SK-MEL-5 (cell line): ENCODE measurements around the gene SMU1. TPM values are rescaled to one million over a fixed set of nuclear protein-coding genes. Genes with fewer than 3 reads are reported as not detected.

ENCODE experiments used
- DNase-seq: peaks from one replicate; pipeline ENCODE4 v3.0.0-alpha.2; 2016; ENCODE audit warnings: low read depth, low spot score
- in situ Hi-C: cut with HindIII; loops from 2 replicates; pipeline ENCODE4 v1.10.0; 2016; ENCODE audit warnings: low sequenced_read_pairs, high pct_unique_total_duplicates, low pct_unique_long_range_greater_than_20kb
- polyA plus RNA-seq, 2 experiments: library from polyadenylated mRNA; depleted of rRNA; stranded (reverse); fragments of >200 nt; gene quantifications; 2 replicates each; pipeline ENCODE4 v1.2.3, GENCODE V29; 2015
- total RNA-seq: library from RNA; depleted of rRNA; stranded (reverse); fragments of >200 nt; shearing (Covaris generic); gene quantifications from 2 replicates; pipeline ENCODE4 v1.2.3, GENCODE V29; 2014; rRNA removed

SMU1 gene
- total RNA-seq: 24.3 and 27.7 TPM in 2 replicates
- polyA plus RNA-seq (2015; cell fraction: cytosol; rRNA removed): 11.8 and 14.0 TPM in 2 replicates
- 7.9 and 8.2 TPM in 2 replicates for polyA plus RNA-seq (2015; cell fraction: nucleus; rRNA removed)

- DNase-seq: peak; percentile 96
- in situ Hi-C loops: no loop called here
Observed at GRCh38 chr9:33076046-33077004, at the start of gene SMU1. TSS of gene SMU1 (minus strand) at chr9:33076674. CDS start at chr9:33076608, 66 bp downstream.

GRCh38 chr9:33125461-33125860 is 49.0 kb upstream of the SMU1 start:
- DNase-seq: no peak
- in situ Hi-C loops: no loop called here

DNA sequence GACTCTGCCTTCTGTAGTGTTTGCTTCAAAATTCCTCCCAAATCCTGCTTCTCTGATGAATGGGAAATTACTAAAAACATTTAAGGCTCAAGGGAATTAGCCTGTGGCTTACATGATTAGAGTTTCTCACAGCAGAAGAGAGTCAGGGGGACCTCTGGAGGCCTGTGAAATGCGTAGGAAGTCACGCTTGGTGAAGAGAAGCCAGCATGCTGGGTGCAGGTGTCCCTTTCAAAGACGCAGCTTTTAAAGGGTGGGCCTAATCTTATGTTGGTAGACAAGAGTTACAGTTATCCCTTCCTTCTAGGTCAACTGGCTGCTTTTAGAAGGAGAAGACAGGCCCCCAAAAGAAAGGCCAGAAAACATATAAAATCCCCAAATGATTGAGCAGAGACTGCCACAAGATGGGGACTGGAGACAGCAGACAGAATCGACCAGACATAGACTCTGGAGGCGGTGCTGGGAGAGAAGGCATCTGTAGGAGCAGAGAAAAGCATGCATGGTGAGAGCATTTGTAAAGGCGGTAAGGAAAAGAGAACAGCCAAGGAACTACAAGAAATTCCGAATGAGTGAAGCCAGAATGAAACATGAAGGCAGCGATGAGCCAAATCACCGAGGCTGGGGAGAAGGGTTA is 48.4 kb upstream of the SMU1 start:
- no peak for DNase-seq
- in situ Hi-C loops: no loop called here

- DNase-seq: no peak
- in situ Hi-C loops: no loop called here
Observed at GRCh38 chr9:33124046-33124445, 47.6 kb upstream of the SMU1 start.

- in situ Hi-C loops: no loop called here
- DNase-seq: no peak
Observed at GRCh38 chr9:33123407-33124031, 47.0 kb upstream of the SMU1 start.

GRCh38 chr9:33120620-33121019 is 44.1 kb upstream of the SMU1 start:
- in situ Hi-C loops: no loop called here
- no peak for DNase-seq

- no peak for DNase-seq
- in situ Hi-C loops: no loop called here
Observed at GRCh38 chr9:33117796-33118195, 41.3 kb upstream of the SMU1 start.

DNA sequence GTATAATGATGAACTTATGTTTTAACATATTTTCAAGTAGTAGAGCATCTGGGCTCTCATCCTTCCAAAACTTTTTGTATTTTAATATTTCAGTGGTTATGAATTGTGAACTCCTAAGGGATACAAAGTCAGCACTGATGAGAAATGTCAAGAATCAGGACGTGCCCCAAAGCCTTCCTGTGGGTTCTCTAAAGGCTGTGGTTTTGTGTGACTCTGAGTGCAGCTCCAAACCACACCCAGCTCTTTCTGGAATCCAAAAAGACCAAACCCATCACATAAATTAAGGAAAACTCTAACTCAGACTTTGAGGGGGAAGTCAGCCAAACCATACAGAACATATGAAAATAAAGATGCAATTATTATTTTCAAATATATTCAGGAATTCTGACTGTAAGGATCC is 40.8 kb upstream of the SMU1 start:
- DNase-seq: peak; percentile 69
- in situ Hi-C loops: no loop called here

DNA sequence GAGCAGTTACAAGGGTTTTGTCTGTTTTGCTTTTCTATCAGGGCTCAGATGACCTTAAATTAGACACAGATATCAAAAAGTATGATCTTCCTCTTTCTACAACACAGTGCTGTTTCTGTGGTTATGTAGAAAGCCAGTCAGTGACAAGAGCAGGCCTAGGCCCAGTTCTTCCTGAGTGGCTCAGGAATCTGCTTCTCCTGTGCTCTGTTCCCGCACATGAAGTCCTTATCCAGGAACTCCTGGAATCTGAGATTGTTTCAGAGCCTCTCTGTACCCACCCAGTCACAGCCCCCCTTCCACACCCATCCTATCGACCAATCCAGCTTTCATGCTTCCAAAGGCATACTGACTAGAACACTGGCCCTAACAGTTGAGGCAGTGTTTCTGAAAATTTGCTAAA is 40.4 kb upstream of the SMU1 start:
- DNase-seq: peak; percentile 71
- in situ Hi-C loops: no loop called here

GRCh38 chr9:33114746-33115145 is 38.3 kb upstream of the SMU1 start:
- no peak for DNase-seq
- in situ Hi-C loops: no loop called here

GRCh38 chr9:33113799-33114547 is 37.5 kb upstream of the SMU1 start:
- in situ Hi-C loops: no loop called here
- no peak for DNase-seq

DNA sequence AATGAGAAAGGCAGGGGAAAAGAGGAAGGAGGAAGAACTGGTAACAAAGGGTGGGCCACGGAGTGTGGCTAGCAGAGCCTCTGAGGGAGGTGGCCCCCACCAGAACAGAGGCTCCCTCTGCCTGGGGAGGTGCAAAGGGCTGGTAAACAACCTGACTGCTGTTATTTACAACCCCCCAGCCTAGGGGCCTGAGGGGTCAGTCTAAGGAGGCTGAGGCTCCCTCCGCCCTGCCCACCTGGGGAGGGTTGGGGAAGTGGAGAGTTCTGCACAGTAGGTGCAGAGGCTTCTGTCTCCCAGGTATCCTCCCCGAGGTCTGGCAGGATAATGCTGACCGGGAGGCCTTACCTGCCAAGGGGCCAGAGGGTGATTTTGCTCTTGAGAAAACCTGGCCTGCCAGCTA is 35.6 kb upstream of the SMU1 start:
- DNase-seq: no peak
- in situ Hi-C loops: no loop called here

- DNase-seq: no peak
- in situ Hi-C loops: no loop called here
Observed at GRCh38 chr9:33111631-33112030, 35.2 kb upstream of the SMU1 start.

DNA sequence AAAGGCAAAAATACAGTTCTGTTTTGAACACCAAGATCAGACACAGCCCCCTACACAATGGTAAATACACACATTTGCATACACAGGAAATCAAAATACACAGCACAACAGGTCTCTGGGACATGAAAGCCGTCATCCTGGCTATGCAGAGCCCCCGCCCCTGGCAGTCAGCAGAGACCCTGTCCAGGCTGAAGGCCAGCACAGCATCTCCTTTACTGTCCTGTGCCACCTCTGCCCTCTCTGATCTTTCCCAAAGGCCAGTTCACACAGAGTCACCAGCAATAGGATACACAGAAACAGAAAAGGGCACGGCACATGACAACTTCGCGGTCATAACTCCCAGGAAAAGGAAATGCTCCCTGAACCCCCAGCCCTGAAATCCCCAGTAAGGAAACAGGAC is 34.2 kb upstream of the SMU1 start:
- in situ Hi-C loops: no loop called here
- no peak for DNase-seq

- DNase-seq: no peak
- in situ Hi-C loops: no loop called here
Observed at GRCh38 chr9:33109850-33110595, 33.5 kb upstream of the SMU1 start.

DNA sequence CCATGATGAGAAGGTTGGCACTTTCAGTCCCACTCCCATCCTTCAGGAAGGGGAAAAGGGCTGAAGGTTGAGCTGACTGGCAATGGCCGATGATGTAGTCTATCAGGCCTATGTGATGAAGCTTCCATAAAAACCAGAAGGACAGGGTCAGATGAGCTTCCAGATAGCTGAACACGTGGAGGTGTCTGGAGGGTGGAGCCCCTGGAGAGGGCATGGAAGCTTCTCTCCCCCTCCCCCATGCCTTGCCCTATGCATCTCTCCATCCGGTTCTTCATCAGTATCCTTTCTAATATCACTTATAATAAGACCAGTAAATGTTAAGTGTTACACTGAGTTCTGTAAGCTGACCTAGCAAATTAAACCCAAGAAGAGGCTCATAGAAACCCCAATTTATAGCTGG is 32.6 kb upstream of the SMU1 start:
- DNase-seq: no peak
- in situ Hi-C loops: no loop called here

- no peak for DNase-seq
- in situ Hi-C loops: no loop called here
Observed at GRCh38 chr9:33108472-33108871, 32.0 kb upstream of the SMU1 start.
